ENCODE results near the gene NUAK1. TPM values are rescaled to one million over a fixed set of nuclear protein-coding genes. Genes with fewer than 3 reads are reported as not detected.

Gene NUAK1
- total RNA-seq, 1 experiment from 2014 or later: 7.4 TPM

GRCh38 chr12:106150555-106150954 is 11.8 kb upstream of the NUAK1 start:
- no peak overlapping the region for H3K9ac ChIP-seq (ENCODE audit: low read length)
- H3K9me2 ChIP-seq (ENCODE audit: insufficient read depth): no peaks in the 10 kb centered on the region; the same call in 1 of the 2 replicates
- no peak overlapping the region for H3K27ac ChIP-seq (ENCODE audit: low read depth, low read length)
- H3K4me2 ChIP-seq (ENCODE audit: low read length): no peak overlapping the region
- no TSS peak for BruUV-seq (replicated peaks)
- no peak for DNase-seq (ENCODE audit: low read depth, low spot score)
- no peaks in the 10 kb centered on the region for H3K36me3 ChIP-seq (ENCODE audit: control insufficient read depth in 1 of 2, insufficient read depth in 2 of 2, low read length in 2 of 2)
- ChIA-PET POLR2A (no interaction called here), CTCF (interaction anchor here (0.8 to 2.7 kb wide), 3 partner anchors 11 to 730 kb away, joined by 3 to 25 read pairs (median 14); partner anchors contain the start of gene NUAK1), RAD21 (ENCODE audit: low non-redundant PET in 1 of 2, low total read pairs in 2 of 2, uncharacterized antibody in 2 of 2, unreplicated experiment in 2 of 2) (no interaction called here)
- H3K4me3 ChIP-seq (replicated peaks in 1 of 2; ENCODE audit: low read depth in 1 of 2, low read length in 2 of 2): no peak overlapping the region
- H2AFZ ChIP-seq (ENCODE audit: low read depth, low read length, poor library complexity, severe bottlenecking): no peak overlapping the region
- no peak for TF ChIP-seq REST (IDR thresholded peaks at IDR 0.05; ENCODE audit: low read depth)
- TF ChIP-seq CTCF (IDR thresholded peaks at IDR 0.05 in 2 of 3, conservative IDR thresholded peaks at IDR 0.05 in 1 of 3; ENCODE audit: borderline replicate concordance in 1 of 3, insufficient read depth in 1 of 3, low read depth in 2 of 3, low read length in 2 of 3): no peak
- no peak for TF ChIP-seq SRF (IDR thresholded peaks at IDR 0.05; ENCODE audit: low read depth)
- no peak for TF ChIP-seq YY1 (IDR thresholded peaks at IDR 0.05; ENCODE audit: extremely low read depth, insufficient replicate concordance, low read depth, low read length)
- H3K9me3 ChIP-seq (ENCODE audit: control insufficient read depth in 1 of 2, insufficient read depth in 1 of 2, low read depth in 1 of 2, low read length in 2 of 2): no peaks in the 10 kb centered on the region
- intact Hi-C loops (cut with micrococcal nuclease): no loop called here
- H3K79me2 ChIP-seq (ENCODE audit: insufficient read depth, low read length): no peaks in the 10 kb centered on the region
- H4K20me1 ChIP-seq (ENCODE audit: insufficient read depth): no peaks in the 10 kb centered on the region
- no peak for ATAC-seq
- peaks cover 6 to 7% of the 10 kb centered on the region in 2 experiments; a peak in 3 of 4 replicates for H3K4me1 ChIP-seq (ENCODE audit: control insufficient read depth in 1 of 2, insufficient read depth in 2 of 2, low read length in 2 of 2)
- no peaks in the 10 kb centered on the region for H3K27me3 ChIP-seq (ENCODE audit: insufficient read depth, low read length)

Measured in HCT116 (cell line).